Stimulated activated CD4-positive, alpha-beta T cell treated with anti-CD3 and anti-CD28 coated beads, Interleukin-2, amount 100 ng/mL, for 48 hours (primary cell): ENCODE results near the gene TAC1.
"Not testable (repeated sequence)": the region's sequence is repeated elsewhere in the genome, so short reads cannot be mapped to it uniquely, and the experiment has no call there.

Experiments used
- DNase-seq, 2 donors: peaks; one replicate each; pipeline ENCODE4 v3.0.0-alpha.2; 2020

TAC1 gene, protein sequence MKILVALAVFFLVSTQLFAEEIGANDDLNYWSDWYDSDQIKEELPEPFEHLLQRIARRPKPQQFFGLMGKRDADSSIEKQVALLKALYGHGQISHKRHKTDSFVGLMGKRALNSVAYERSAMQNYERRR

DNA sequence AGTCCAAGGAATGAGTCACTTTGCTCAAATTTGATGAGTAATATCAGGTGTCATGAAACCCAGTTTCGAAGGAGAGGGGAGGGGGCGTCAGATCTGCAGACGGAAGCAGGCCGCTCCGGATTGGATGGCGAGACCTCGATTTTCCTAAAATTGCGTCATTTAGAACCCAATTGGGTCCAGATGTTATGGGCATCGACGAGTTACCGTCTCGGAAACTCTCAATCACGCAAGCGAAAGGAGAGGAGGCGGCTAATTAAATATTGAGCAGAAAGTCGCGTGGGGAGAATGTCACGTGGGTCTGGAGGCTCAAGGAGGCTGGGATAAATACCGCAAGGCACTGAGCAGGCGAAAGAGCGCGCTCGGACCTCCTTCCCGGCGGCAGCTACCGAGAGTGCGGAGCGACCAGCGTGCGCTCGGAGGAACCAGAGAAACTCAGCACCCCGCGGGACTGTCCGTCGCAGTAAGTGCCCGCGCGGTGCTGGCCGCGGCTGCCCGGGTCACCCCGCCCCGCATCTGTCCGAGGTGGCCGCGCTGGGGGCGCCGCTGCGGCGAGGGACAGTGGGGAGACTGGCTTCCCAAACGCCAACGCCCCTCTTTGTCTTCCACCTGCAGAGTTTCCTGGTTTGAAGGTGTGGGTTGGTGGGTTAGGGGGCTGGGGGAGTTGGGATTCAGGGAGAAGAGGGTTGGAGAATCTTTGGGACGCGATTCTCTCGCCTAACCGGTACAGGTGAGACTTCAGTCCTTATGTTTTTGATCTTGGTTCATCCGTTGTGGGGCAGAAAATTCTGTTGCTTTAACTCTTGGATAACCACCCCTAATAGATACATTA is at the start of gene TAC1:
TSS of gene TAC1 (plus strand) at position 351 of the 829 bp plus-strand sequence. CDS start 527 bp downstream, outside the sequence.
- no peak for DNase-seq

DNA sequence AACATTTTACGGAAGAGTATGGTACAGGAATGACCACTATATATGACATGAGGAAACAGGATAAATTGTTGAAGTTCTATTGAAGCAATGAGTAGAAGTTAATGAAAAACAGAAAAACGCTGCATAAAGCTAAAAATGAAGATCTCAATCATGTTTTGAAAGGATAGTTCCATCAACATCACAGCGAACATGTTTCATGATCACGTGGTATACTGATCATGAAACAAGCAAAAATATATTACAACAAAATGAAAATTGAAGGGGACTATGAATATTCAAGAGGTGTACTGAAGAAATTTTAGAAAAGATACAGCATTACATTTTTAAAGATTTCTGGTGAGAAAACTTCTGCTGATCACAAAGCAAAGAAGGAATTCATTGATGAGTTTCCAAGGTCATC is 45.9 kb upstream of the TAC1 start:
- DNase-seq: no peak

DNA sequence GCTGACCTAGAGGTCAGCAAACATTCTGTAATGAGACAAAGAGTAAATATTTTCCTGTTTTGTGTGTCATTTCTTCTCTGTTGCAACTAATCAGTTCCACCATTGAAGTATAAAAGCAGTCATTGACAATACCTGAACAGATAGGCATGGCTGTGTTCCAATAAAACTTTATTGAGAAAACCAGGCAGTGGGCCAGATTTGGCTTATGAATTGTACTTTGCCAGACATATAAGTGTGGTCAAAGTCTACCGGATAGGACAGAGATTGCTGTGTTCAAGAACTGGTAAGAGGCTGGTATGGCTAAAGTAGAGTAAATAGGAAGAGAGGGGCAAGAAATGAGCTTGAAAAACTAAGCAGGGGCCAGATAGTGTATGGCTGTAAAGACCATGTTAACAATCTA is 38.3 kb upstream of the TAC1 start:
- DNase-seq: no peak

DNA sequence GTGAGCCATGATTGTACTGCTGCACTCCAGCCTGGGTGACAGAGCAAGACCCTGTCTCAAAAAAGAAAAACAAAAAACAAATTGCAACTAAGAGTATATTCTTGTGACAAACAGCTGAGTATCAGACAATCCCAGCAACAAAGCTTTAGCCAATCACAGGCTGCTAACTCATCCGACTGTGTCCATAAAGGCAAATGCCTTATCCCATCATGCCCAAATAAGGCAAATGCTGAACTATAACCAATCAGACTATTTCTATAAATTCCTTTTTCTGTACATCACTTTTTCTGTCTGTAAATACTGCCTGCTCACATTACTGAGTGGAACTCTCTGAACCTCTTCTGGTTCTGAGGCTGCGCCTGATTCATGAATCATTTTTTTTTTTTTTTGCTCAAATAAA is 37.5 kb upstream of the TAC1 start:
- no peak for DNase-seq

DNA sequence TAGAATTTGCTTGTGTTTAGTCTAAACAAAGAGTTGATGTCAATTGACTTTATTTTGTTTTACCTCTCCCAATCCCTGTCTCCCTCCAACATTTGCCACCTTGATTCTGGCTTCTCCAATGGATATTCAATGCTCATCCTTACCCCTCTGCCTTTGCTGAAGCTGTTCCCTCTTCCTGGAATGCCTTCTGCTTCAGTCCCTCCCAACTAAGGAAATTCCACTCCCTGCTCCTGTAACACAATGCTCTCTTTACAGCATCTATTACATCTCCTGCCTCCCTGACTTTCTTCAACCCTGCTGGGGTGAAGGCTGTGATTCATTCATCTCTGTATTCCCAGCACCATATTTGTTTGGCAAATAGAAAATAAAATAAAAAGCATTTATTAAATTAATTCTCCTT is 34.5 kb upstream of the TAC1 start:
- DNase-seq: no peak

DNA sequence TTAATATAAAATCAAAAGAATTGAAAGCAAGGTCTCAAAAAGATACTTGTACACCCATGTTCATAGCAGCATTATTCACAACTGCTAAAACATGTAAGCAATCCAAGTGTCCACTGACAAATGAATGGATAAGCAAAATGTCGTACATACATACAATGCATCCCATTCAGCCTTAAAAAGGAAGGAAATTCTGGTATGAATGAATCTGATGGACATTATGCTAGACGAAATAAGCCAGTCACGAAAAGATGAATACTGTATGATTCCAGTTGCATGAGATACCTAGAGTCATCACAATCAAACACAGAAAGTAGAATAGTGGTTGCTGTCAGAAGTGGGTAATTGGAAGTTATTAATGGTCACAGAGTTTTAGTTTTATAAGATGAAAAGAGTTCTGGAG is 9.5 kb upstream of the TAC1 start:
- no peak for DNase-seq

DNA sequence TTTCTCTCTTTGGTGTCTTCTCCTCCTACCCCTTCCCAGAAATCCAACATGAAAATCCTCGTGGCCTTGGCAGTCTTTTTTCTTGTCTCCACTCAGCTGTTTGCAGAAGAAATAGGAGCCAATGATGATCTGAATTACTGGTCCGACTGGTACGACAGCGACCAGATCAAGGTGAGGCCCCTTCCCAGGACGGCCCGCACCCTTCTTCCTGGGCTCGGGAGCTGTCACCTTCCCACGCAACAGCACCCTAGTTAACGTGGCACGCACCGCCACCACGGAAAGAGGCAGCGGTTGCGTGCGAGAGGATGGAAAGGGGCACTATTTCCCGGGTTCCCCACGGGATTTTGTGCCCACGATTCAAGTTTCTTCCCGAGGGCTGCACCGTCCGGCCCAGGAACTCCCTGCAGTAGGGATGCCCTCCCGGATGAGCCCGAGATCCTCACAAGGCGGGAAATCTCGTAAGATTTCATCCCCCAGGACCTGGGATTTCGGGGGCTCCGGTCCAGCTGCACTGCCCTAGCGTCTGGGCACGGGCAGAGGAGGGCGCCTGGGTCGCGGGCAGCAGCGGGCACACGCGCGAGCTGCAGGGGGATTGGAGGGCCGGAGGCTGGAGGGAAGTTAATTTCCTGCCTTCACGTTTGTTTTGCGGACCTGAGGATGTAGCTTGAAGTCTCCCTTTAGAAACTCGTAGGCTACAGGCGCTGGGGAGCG is 834 bp downstream of the TAC1 start:
- DNase-seq: no peak

DNA sequence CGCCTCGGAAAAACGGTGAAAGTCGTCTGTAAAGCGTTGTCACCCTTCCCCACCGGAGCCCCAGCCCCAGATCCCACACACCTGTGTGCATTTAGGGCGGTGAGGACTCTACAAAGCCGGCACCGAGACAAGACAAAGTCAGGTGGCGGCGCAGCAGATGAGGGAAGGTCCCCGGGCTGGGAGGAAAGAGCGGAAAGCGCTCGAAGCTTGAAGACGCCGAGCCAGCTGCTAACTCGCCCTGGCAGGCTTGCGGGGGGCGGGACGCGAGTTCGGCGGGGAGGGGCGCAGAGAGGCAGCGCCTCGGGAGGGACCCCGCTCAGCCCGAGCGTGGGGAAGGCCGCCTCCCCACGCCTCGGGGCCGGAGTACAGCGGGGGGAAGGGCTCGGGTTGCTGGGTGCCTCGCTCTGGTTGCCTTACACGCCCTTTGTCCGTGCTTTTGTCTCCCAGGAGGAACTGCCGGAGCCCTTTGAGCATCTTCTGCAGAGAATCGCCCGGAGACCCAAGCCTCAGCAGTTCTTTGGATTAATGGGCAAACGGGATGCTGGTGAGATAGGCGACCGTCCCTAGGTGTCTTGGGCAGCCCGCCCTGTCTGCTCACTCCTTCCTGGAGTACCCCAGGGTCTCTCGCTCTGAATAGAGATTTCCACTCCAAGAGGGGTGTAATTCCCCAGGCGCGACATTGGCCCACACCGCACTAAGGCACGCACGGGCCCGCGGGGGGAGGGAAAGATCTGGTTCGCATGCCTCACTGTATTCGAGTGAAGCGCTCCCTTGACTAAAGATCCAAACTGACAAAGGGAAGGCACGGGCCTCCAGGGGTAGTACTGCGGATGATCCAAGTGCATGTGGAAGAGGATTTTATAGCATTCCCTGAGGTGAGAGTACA is 1.6 kb downstream of the TAC1 start:
- DNase-seq: no peak

DNA sequence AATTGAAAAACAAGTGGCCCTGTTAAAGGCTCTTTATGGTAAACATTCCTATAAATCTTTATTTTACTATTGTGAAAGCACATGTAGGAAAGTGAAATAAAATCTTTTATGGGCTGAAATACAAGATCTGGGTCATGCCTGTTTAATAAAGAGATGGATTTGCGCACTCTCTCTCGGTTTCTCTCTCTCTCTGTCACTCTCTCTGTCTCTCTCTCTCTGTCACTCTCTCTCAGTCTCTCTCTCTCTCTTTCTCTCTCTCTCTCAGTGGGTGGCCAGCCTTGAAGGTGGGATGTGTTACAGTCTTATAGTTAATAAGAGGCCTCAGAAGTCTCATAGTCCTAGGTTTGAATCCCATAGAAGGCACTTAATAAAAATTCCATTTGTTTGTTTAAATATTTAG is 2.4 kb downstream of the TAC1 start:
- DNase-seq: no peak

DNA sequence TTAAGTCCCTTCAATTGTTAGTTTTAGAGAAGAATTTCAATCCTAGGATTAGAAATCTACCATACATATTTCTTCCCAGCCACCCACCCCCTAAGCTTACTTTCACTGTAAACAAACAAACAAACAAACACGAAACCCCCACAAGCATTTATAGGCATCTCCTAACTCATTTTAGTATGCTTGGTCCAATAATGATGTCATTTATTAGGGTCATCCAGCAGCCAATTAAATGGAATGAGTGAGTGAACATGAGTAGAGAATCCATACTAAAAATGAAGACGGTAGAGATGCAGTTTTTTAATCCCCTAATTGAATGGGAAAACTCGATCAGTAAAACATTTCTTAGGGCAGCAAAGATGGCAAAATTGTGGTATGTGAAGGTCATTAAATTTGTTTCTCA is 3.2 kb downstream of the TAC1 start:
- no peak for DNase-seq

DNA sequence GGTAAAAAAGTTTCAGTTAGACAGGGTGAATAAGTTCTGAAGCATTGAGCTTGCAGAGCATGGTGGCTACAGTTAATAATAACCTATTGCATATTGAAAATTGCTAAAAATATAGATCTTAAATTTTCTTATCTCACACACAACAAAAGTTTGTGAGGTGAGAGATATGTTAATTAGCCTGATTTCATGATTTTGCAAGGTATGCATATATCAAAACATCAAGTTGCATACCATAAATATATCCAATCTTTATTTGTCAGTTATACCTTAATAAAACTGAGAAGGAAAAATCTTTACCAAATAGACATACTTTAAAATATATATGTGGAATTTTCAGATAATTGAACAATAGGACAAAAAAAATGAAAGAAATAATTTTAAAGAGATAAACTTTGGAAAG is 16.6 kb downstream of the TAC1 start:
- DNase-seq: no peak

DNA sequence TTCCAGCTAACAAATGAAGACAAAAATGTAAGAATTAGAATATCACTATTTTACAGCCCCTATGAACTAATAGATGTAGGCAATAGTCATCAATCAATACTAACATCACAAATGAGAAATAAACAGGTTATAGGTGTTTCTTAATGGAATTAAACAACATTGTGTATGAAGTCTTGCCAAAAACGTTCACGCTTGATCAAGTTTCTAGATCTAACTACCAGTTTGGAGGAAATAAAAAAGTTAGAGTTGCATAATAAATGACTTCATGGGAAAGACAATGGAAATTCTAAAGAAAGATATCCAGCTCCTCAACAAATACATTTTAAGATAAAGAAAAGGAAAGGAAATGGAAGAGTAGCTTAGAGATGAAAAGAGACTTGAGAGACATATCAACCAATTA is 19.7 kb downstream of the TAC1 start:
- no peak for DNase-seq

DNA sequence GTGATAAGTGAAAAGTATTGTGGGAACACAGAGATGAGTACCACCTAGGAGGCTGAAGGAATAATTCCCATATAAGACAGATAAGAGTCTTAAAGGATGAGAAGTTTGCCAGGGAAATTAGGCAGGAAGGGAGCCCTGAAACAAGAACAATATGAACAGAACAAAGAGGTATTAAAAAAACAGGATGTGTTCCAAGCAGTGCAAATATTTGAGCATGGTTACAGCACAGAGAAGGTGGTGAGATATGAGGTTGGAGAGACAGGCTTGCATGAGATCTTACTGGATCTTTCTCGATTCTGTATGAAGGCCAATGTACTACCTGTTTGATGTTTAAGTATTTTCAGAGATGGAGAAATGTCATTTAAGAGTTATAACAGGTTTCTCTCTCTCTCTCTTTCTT is 20.3 kb downstream of the TAC1 start:
- no peak for DNase-seq

DNA sequence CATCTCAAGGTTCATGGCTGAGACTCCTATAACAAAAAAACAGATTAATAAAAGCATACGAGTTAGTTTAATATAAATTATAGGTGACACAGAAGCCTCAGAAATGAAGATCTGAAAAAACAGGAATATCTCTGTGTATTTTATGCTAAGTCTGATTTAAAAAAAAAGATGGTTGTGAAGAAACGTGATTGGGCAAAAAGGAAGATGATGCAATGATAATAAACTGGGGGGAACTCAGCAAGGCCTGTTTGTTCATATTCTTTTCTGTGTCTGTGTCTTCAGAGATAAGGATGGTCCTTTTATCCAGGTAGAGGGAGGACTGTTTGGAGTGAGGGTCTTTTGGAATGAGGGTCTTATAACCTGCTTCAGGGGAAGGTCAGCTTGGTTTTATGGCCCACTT is 25.9 kb downstream of the TAC1 start:
- no peak for DNase-seq

DNA sequence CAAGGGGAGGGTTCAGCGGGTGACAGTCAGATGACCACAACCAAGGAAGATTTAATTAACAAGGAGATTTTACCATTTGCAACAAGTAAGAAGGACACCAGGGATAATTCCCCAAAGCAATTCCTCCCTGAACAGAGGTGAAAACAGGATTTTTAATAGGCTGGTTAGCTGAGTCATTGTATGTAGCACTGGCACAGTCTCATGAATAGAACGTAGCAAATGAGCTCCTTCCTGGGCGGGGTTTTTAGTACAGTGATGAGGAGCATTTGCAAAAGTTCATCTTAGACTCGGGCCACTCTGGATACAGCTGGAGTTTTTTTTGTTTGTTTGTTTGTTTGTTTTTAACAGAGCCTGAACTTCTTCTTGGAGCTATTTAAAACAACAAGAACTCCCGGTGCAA is 39.0 kb downstream of the TAC1 start:
- DNase-seq: no peak

DNA sequence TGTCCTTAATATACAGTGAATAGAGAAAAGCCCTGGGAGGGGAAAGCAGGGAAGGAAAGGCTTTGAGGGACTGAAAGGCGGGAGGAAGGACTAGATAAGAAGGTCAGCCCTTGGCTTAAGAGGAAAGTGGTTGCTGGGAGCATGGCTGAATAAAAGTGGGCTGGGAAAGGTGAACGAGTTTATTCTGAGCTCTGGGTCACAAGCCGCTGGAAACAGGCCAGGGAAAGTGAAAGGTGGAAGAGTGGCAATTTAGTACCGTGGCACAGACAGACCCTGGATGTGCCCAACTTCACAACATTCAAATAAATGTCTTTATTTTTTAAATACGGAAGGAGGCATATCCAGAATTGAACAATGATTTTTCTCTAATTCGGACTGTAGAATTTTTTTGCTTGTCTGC is 39.7 kb downstream of the TAC1 start:
- DNase-seq: no peak

DNA sequence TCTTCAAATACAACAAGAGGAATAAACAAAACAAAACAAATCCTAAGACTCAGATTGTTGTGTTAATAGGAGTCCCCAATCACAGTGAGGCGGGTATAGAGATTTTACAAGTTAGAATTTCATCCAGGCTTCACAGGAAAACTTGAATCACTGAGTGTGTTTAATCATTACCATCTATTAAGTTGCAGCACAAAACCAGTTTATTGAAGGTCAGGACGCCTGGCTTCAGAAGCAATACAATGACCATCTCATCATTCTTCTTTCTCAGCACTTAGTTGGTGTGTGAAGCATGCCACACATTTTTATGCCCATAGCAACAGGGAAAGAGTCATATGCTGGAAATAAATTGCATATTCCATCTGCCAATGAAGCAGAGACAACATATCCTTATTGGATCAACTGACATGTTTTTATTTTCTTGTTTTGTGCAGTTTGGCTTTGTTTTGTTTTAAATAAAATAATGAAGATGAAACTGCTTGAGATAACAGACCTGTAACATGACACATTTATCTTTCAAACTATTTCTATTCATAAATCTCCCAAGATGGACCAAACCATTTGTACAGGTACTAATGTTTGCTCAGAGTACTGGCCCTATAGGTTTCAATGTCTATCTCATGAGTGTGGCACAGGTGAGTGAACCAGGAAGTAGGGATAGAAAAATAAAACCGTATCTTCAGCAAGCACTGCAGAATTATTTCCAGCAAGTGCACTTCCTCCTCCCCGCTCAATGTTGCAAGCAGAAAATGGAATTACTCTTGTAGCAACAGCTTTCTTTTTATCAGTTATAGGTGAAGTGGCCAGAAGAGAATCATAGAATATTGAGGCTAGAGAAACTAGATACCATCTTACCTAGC is 40.4 kb downstream of the TAC1 start:
- DNase-seq: no peak

DNA sequence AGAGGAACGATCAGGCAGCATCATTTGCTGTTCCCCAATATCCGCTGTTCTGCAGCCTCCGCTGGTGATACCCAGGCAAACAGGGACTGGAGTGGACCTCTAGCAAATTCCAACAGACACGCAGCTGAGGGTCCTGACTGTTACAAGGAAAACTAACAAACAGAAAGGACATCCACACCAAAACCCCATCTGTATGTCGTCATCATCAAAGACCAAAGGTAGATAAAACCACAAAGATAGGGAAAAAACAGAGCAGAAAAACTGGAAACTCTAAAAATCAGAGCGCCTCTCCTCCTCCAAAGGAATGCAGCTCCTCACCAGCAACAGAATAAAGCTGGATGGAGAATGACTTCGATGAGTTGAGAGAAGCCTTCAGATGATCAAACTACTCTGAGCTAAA is 54.5 kb downstream of the TAC1 start:
- not testable (repeated sequence) for DNase-seq
